ENCODE measurements around the gene KLF15. TPM values are rescaled to one million over a fixed set of nuclear protein-coding genes. Genes with fewer than 3 reads are reported as not detected.
"Not testable (repeated sequence)": the region's sequence is repeated elsewhere in the genome, so short reads cannot be mapped to it uniquely, and the experiment has no call there.

Gene KLF15
- total RNA-seq, 1 experiment from 2014 or later, result 3.3 TPM

- intact Hi-C loops (cut with micrococcal nuclease), result no loop called here
- H3K27ac ChIP-seq (ENCODE audit: low read depth, low read length), result no peak overlapping the region
- ChIA-PET POLR2A (no interaction called here), RAD21 (ENCODE audit: low non-redundant PET in 1 of 2, low total read pairs in 2 of 2, uncharacterized antibody in 2 of 2, unreplicated experiment in 2 of 2) (no interaction called here), CTCF (no interaction called here)
- no peaks in the 10 kb centered on the region for H4K20me1 ChIP-seq (ENCODE audit: insufficient read depth)
- H3K9me2 ChIP-seq (ENCODE audit: insufficient read depth), result no peaks in the 10 kb centered on the region
- no peaks in the 10 kb centered on the region for H3K9me3 ChIP-seq (ENCODE audit: control insufficient read depth in 1 of 2, insufficient read depth in 1 of 2, low read depth in 1 of 2, low read length in 2 of 2)
- no peaks in the 10 kb centered on the region for H3K4me1 ChIP-seq (ENCODE audit: control insufficient read depth in 1 of 2, insufficient read depth in 2 of 2, low read length in 2 of 2)
- no peak overlapping the region for H3K9ac ChIP-seq (ENCODE audit: low read length)
- H3K79me2 ChIP-seq (ENCODE audit: insufficient read depth, low read length), result no peaks in the 10 kb centered on the region
- no peak for ATAC-seq
- no peak overlapping the region for H2AFZ ChIP-seq (ENCODE audit: low read depth, low read length, poor library complexity, severe bottlenecking)
- H3K36me3 ChIP-seq (ENCODE audit: control insufficient read depth in 1 of 2, insufficient read depth in 2 of 2, low read length in 2 of 2), result no peaks in the 10 kb centered on the region
- H3K27me3 ChIP-seq (ENCODE audit: insufficient read depth, low read length), result peaks cover 13% of the 10 kb centered on the region
- no peak overlapping the region for H3K4me3 ChIP-seq (replicated peaks in 1 of 2; ENCODE audit: low read depth in 1 of 2, low read length in 2 of 2)
- DNase-seq (ENCODE audit: low read depth, low spot score), result no peak
- H3K4me2 ChIP-seq (ENCODE audit: low read length), result no peak overlapping the region
- no TSS peak for BruUV-seq (replicated peaks)
- no peak for TF ChIP-seq EZH2 (IDR thresholded peaks at IDR 0.05)
- no peak for TF ChIP-seq ELF1 (IDR thresholded peaks at IDR 0.05; ENCODE audit: borderline replicate concordance, low read depth)
- no peak for TF ChIP-seq ZBTB33 (IDR thresholded peaks at IDR 0.05; ENCODE audit: extremely low read depth, insufficient replicate concordance, low read length)
- TF ChIP-seq EGR1 (IDR thresholded peaks at IDR 0.05; ENCODE audit: low read depth), result no peak
Observed at GRCh38 chr3:126337980-126338651, 19.1 kb downstream of the KLF15 start.

- CTCF ChIA-PET; H3K27ac ChIP-seq (ENCODE audit: low read depth, low read length); H3K79me2 ChIP-seq (ENCODE audit: insufficient read depth, low read length); H3K4me3 ChIP-seq (replicated peaks in 1 of 2; ENCODE audit: low read depth in 1 of 2, low read length in 2 of 2); intact Hi-C loops (cut with micrococcal nuclease); H3K36me3 ChIP-seq (ENCODE audit: control insufficient read depth in 1 of 2, insufficient read depth in 2 of 2, low read length in 2 of 2); H3K4me1 ChIP-seq (ENCODE audit: control insufficient read depth in 1 of 2, insufficient read depth in 2 of 2, low read length in 2 of 2); DNase-seq (ENCODE audit: low read depth, low spot score); RAD21 ChIA-PET (ENCODE audit: low non-redundant PET in 1 of 2, low total read pairs in 2 of 2, uncharacterized antibody in 2 of 2, unreplicated experiment in 2 of 2); H3K27me3 ChIP-seq (ENCODE audit: insufficient read depth, low read length); POLR2A ChIA-PET; H3K9ac ChIP-seq (ENCODE audit: low read length); H3K9me2 ChIP-seq (ENCODE audit: insufficient read depth); H2AFZ ChIP-seq (ENCODE audit: low read depth, low read length, poor library complexity, severe bottlenecking); ATAC-seq; BruUV-seq (replicated peaks); H3K4me2 ChIP-seq (ENCODE audit: low read length); H4K20me1 ChIP-seq (ENCODE audit: insufficient read depth): not testable (repeated sequence)
- H3K9me3 ChIP-seq (ENCODE audit: control insufficient read depth in 1 of 2, insufficient read depth in 1 of 2, low read depth in 1 of 2, low read length in 2 of 2), result peaks cover 6 to 13% of the 10 kb centered on the region in 2 experiments; a peak in 2 of 4 replicates
Observed at GRCh38 chr3:126331812-126332336, 25.3 kb downstream of the KLF15 start.

All from HCT116 (cell line).